Measurements from ENCODE around the gene SLN. TPM values are rescaled to one million over a fixed set of nuclear protein-coding genes. Genes with fewer than 3 reads are reported as not detected.

The SLN gene
- total and polyA plus RNA-seq, 2 donors (not counting 3 experiments of a cell fraction or from before 2014, with no cell fraction given) = 0.25 TPM; not detected in 1

DNA sequence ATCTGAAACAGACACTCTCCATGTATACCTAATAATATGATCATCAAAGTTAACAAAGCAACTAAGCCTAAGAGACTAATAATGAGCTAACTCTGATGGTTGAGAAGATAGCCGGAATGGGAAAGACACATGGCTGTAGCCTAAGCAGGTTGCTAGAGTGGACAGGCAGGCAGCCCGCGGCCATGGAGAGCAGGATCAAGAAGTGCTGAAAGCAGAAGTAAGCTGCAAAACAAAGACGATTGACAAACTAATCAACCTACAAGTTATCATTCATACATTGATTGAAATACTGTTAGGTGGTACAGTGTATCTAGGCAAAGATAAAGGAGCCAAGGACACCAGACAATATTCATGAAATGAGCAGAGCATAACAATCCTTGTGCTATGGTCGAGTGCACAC is 29.3 kb downstream of the SLN start:
- Histone ChIP-seq H3K79me2 (ENCODE audit: control insufficient read depth, insufficient read depth, low read length) (no peaks in the 10 kb centered on the region), H3K9me3 (replicated peaks; ENCODE audit: control insufficient read depth, insufficient read depth, low read length) (no peaks in the 10 kb centered on the region), H3K4me1 (ENCODE audit: control insufficient read depth, extremely low read depth, insufficient read depth, low read length) (no peaks in the 10 kb centered on the region), H3K4me2 (ENCODE audit: insufficient read depth, low read length) (no peak overlapping the region), H3K36me3 (ENCODE audit: control insufficient read depth in 2 of 2, extremely low read depth in 1 of 2, insufficient read depth in 2 of 2, low read length in 2 of 2) (no peaks in the 10 kb centered on the region), H3K4me3 (replicated peaks in 1 of 3; ENCODE audit: insufficient read depth in 1 of 3, low read depth in 1 of 3, low read length in 3 of 3) (no peak overlapping the region), H4K20me1 (replicated peaks; ENCODE audit: control insufficient read depth, extremely low read depth, insufficient read depth, low read length) (no peaks in the 10 kb centered on the region), H3K27me3 (ENCODE audit: control insufficient read depth in 2 of 2, insufficient read depth in 2 of 2, low read length in 2 of 2) (no peaks in the 10 kb centered on the region), H2AFZ (ENCODE audit: low read depth, low read length) (no peak overlapping the region), H3K27ac (ENCODE audit: insufficient read depth, low read depth, low read length) (no peak overlapping the region), H3K9ac (replicated peaks; ENCODE audit: extremely low read depth, insufficient read depth, low read length) (no peak overlapping the region), H3K9me1 (replicated peaks; ENCODE audit: control insufficient read depth, extremely low read depth, insufficient read depth, low read length) (no peaks in the 10 kb centered on the region)
- dilution Hi-C loops (cut with MboI; ENCODE audit: extremely low pct_ligation_motif_present, low sequenced_read_pairs) (no loop called here), intact Hi-C loops (cut with micrococcal nuclease) (no loop called here)
- DNase-seq (ENCODE audit: low read depth, low spot score) (no peak), FAIRE-seq (no peak)
- ChIA-PET POLR2A (no interaction called here), CTCF (interaction anchor here (1.1 to 11.5 kb wide), 3 partner anchors 12 to 84 kb away, joined by 4 to 177 read pairs (median 5); no protein-coding TSS in a partner anchor)
- no TSS peak for BruUV-seq (replicated peaks)
- no peak for TF ChIP-seq FOS (IDR thresholded peaks at IDR 0.05; ENCODE audit: borderline replicate concordance, insufficient read depth, low read length)
- TF ChIP-seq, protein P1, sequence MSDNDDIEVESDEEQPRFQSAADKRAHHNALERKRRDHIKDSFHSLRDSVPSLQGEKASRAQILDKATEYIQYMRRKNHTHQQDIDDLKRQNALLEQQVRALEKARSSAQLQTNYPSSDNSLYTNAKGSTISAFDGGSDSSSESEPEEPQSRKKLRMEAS (IDR thresholded peaks at IDR 0.05; ENCODE audit: insufficient read depth, insufficient read length) = no peak
- no peak for TF ChIP-seq MYC (IDR thresholded peaks at IDR 0.05; ENCODE audit: low read depth, low read length)
- no peak for TF ChIP-seq EZH2 (IDR thresholded peaks at IDR 0.05; ENCODE audit: borderline replicate concordance, low read depth, low read length, severe bottlenecking)
- TF ChIP-seq, protein P2, sequence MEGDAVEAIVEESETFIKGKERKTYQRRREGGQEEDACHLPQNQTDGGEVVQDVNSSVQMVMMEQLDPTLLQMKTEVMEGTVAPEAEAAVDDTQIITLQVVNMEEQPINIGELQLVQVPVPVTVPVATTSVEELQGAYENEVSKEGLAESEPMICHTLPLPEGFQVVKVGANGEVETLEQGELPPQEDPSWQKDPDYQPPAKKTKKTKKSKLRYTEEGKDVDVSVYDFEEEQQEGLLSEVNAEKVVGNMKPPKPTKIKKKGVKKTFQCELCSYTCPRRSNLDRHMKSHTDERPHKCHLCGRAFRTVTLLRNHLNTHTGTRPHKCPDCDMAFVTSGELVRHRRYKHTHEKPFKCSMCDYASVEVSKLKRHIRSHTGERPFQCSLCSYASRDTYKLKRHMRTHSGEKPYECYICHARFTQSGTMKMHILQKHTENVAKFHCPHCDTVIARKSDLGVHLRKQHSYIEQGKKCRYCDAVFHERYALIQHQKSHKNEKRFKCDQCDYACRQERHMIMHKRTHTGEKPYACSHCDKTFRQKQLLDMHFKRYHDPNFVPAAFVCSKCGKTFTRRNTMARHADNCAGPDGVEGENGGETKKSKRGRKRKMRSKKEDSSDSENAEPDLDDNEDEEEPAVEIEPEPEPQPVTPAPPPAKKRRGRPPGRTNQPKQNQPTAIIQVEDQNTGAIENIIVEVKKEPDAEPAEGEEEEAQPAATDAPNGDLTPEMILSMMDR (IDR thresholded peaks at IDR 0.05; ENCODE audit: extremely low read depth in 1 of 2, insufficient read depth in 1 of 2, low read depth in 1 of 2, low read length in 2 of 2) = no peak

DNA sequence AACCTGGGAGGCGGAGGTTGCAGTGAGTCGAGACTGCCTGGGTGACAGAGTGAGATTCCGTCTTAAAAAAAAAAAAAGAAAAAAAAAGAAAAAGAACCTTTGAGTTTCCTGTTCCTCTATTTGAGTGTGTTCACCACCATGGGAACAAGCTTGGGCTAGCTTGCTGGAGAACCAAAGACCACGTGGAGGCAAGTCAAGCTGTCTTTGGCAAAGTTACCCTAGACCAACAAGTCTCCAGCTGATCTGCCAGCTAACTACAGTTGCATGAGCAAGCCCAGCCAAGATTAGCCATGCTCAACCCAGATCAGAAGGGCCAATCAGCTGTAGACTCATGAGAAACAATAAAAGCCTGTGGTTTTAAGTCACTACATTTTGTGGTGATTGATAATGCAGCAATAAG is 29.7 kb downstream of the SLN start:
- H3K36me3 ChIP-seq (ENCODE audit: control insufficient read depth in 2 of 2, extremely low read depth in 1 of 2, insufficient read depth in 2 of 2, low read length in 2 of 2) = no peaks in the 10 kb centered on the region
- H3K4me2 ChIP-seq (ENCODE audit: insufficient read depth, low read length) = no peak overlapping the region
- TF ChIP-seq, protein P2 (IDR thresholded peaks at IDR 0.05; ENCODE audit: extremely low read depth in 1 of 2, insufficient read depth in 1 of 2, low read depth in 1 of 2, low read length in 2 of 2) = no peak
- TF ChIP-seq POLR2A (IDR thresholded peaks at IDR 0.05; ENCODE audit: low read depth, low read length) (no peak), EZH2 (IDR thresholded peaks at IDR 0.05; ENCODE audit: borderline replicate concordance, low read depth, low read length, severe bottlenecking) (no peak), FOS (IDR thresholded peaks at IDR 0.05; ENCODE audit: borderline replicate concordance, insufficient read depth, low read length) (no peak), MYC (IDR thresholded peaks at IDR 0.05; ENCODE audit: low read depth, low read length) (no peak), GATA2 (IDR thresholded peaks at IDR 0.05; ENCODE audit: insufficient read depth, insufficient read length, low read depth, low read length) (no peak), POLR2AphosphoS5 (IDR thresholded peaks at IDR 0.05; ENCODE audit: insufficient read depth, low read depth, low read length) (no peak), JUN (IDR thresholded peaks at IDR 0.05; ENCODE audit: borderline replicate concordance, insufficient read depth, insufficient read length, low read depth) (no peak)
- TF ChIP-seq, protein P1 (IDR thresholded peaks at IDR 0.05; ENCODE audit: insufficient read depth, insufficient read length) = no peak
- no peak overlapping the region for H3K4me3 ChIP-seq (replicated peaks in 1 of 3; ENCODE audit: insufficient read depth in 1 of 3, low read depth in 1 of 3, low read length in 3 of 3)
- dilution Hi-C loops (cut with MboI; ENCODE audit: extremely low pct_ligation_motif_present, low sequenced_read_pairs) = no loop called here
- no peaks in the 10 kb centered on the region for H3K9me3 ChIP-seq (replicated peaks; ENCODE audit: control insufficient read depth, insufficient read depth, low read length)
- no peaks in the 10 kb centered on the region for H3K27me3 ChIP-seq (ENCODE audit: control insufficient read depth in 2 of 2, insufficient read depth in 2 of 2, low read length in 2 of 2)
- H3K79me2 ChIP-seq (ENCODE audit: control insufficient read depth, insufficient read depth, low read length) = no peaks in the 10 kb centered on the region
- no TSS peak for BruUV-seq (replicated peaks)
- CTCF ChIA-PET = interaction anchor here (1.1 to 11.5 kb wide), 3 partner anchors 12 to 84 kb away, joined by 4 to 177 read pairs (median 5); no protein-coding TSS in a partner anchor
- FAIRE-seq (no peak), DNase-seq (ENCODE audit: low read depth, low spot score) (no peak)
- POLR2A ChIA-PET = no interaction called here
- H3K9ac ChIP-seq (replicated peaks; ENCODE audit: extremely low read depth, insufficient read depth, low read length) = no peak overlapping the region
- H3K9me1 ChIP-seq (replicated peaks; ENCODE audit: control insufficient read depth, extremely low read depth, insufficient read depth, low read length) = no peaks in the 10 kb centered on the region
- H4K20me1 ChIP-seq (replicated peaks; ENCODE audit: control insufficient read depth, extremely low read depth, insufficient read depth, low read length) = no peaks in the 10 kb centered on the region
- intact Hi-C loops (cut with micrococcal nuclease) = no loop called here
- no peaks in the 10 kb centered on the region for H3K4me1 ChIP-seq (ENCODE audit: control insufficient read depth, extremely low read depth, insufficient read depth, low read length)
- H2AFZ ChIP-seq (ENCODE audit: low read depth, low read length) = no peak overlapping the region
- H3K27ac ChIP-seq (ENCODE audit: insufficient read depth, low read depth, low read length) = no peak overlapping the region

Measured in endothelial cell of umbilical vein (primary cell).